Loucy (cell line): Measurements from ENCODE around the gene FES.
"Not testable (repeated sequence)": the region's sequence is repeated elsewhere in the genome, so short reads cannot be mapped to it uniquely, and the experiment has no call there.

Experiments used
- H2AFZ ChIP-seq: fragments of 200-600 bp; sonication (generic); 2 replicates; pipeline ENCODE4 v1.6.0; 2016; ENCODE audit warnings: antibody characterized with exemption, mild to moderate bottlenecking, low read length, moderate library complexity
- H3F3A ChIP-seq: fragments of 200-600 bp; 2 replicates; pipeline ENCODE4 v1.6.0; 2016; ENCODE audit warnings: antibody characterized with exemption, low read depth, mild to moderate bottlenecking
- H3K27me3 ChIP-seq: fragments of 200-600 bp; sonication (generic); 2 replicates; pipeline ENCODE4 v1.6.1; 2014; ENCODE audit warnings: low read length, mild to moderate bottlenecking; ENCODE audit not compliant: insufficient read depth, poor library complexity, severe bottlenecking
- H3K36me3 ChIP-seq: fragments of 200-600 bp; sonication (generic); 2 replicates; pipeline ENCODE4 v1.6.1; 2016; ENCODE audit warnings: low read length; ENCODE audit not compliant: insufficient read depth
- H3K4me1 ChIP-seq: fragments of 200-600 bp; sonication (generic); 2 replicates; pipeline ENCODE4 v1.5.1; 2014; ENCODE audit warnings: low read length, mild to moderate bottlenecking; ENCODE audit not compliant: insufficient read depth, poor library complexity, severe bottlenecking
- H3K4me2 ChIP-seq: fragments of 200-600 bp; sonication (generic); 2 replicates; pipeline ENCODE4 v1.6.0; 2014; ENCODE audit warnings: antibody characterized with exemption, low read length, low read depth, mild to moderate bottlenecking; ENCODE audit not compliant: poor library complexity, severe bottlenecking
- H3K4me3 ChIP-seq: fragments of 200-600 bp; sonication (generic); 2 replicates; pipeline ENCODE4 v1.5.1; 2014; ENCODE audit warnings: low read length, mild to moderate bottlenecking, mixed read lengths; ENCODE audit not compliant: poor library complexity, severe bottlenecking
- H3K79me2 ChIP-seq: fragments of 200-600 bp; sonication (generic); 2 replicates; pipeline ENCODE4 v1.6.1; 2014; ENCODE audit warnings: low read length; ENCODE audit not compliant: insufficient read depth
- H3K9ac ChIP-seq: fragments of 200-600 bp; sonication (generic); 2 replicates; pipeline ENCODE4 v1.6.0; 2014; ENCODE audit warnings: mild to moderate bottlenecking, low read depth, low read length, moderate library complexity; ENCODE audit not compliant: poor library complexity, severe bottlenecking
- H3K9me2 ChIP-seq: fragments of 200-600 bp; sonication (generic); replicated peaks from 2 replicates; pipeline ENCODE4 v1.6.1; 2016; ENCODE audit warnings: low read depth, low read length, mixed read lengths
- H3K9me3 ChIP-seq: fragments of 200-600 bp; sonication (generic); 2 replicates; pipeline ENCODE4 v1.6.1; 2014; ENCODE audit warnings: mild to moderate bottlenecking, antibody characterized with exemption, low read length, low read depth; ENCODE audit not compliant: insufficient read depth
- H4K20me1 ChIP-seq: fragments of 200-600 bp; sonication (generic); 2 replicates; pipeline ENCODE4 v1.6.0; 2014; ENCODE audit warnings: antibody characterized with exemption, low read length, mild to moderate bottlenecking; ENCODE audit not compliant: insufficient read depth, poor library complexity, severe bottlenecking
- CTCF ChIP-seq: fragments of 200-600 bp; sonication (generic); conservative IDR thresholded peaks from 2 replicates; pipeline ENCODE4 v1.5.1; 2014; ENCODE audit warnings: mild to moderate bottlenecking, antibody characterized with exemption, low read length
- EZH2phosphoT487 ChIP-seq: fragments of 200-600 bp; IDR thresholded peaks from 2 replicates; pipeline ENCODE4 v1.6.1; 2018; ENCODE audit warnings: antibody characterized with exemption, mild to moderate bottlenecking, moderate library complexity, borderline replicate concordance

FES gene

GRCh38 chr15:90873488-90873997, 10.8 kb upstream of the FES start:
- peaks cover 55% of the 10 kb centered on the region for H3K79me2 ChIP-seq
- peak overlapping the region; percentile 78 for H3K4me2 ChIP-seq
- H3K4me1 ChIP-seq, result peaks cover 50% of the 10 kb centered on the region
- H3K36me3 ChIP-seq, result peaks cover 21% of the 10 kb centered on the region; the same call in 1 of the 2 replicates
- H3K9me3 ChIP-seq, result no peaks in the 10 kb centered on the region
- H3K9ac ChIP-seq, result peak overlapping the region; percentile 78
- TF ChIP-seq CTCF, result no peak
- no peak for TF ChIP-seq EZH2phosphoT487
- peaks cover 14% of the 10 kb centered on the region; the same call in 1 of the 2 replicates for H3F3A ChIP-seq
- peak overlapping the region; percentile 80 for H3K4me3 ChIP-seq
- H3K9me2 ChIP-seq, result no peaks in the 10 kb centered on the region
- H2AFZ ChIP-seq, result no peak overlapping the region
- H4K20me1 ChIP-seq, result peaks cover 10% of the 10 kb centered on the region
- H3K27me3 ChIP-seq, result no peaks in the 10 kb centered on the region

GRCh38 chr15:90873998-90874605, 10.2 kb upstream of the FES start:
- TF ChIP-seq CTCF, result no peak
- H3K9me3 ChIP-seq, result no peaks in the 10 kb centered on the region
- peaks cover 55% of the 10 kb centered on the region for H3K79me2 ChIP-seq
- H4K20me1 ChIP-seq, result peaks cover 10% of the 10 kb centered on the region
- no peak overlapping the region for H2AFZ ChIP-seq
- peak overlapping the region; percentile 78 for H3K4me2 ChIP-seq
- peaks cover 27% of the 10 kb centered on the region; the same call in 1 of the 2 replicates for H3K36me3 ChIP-seq
- H3K9me2 ChIP-seq, result no peaks in the 10 kb centered on the region
- no peaks in the 10 kb centered on the region for H3K27me3 ChIP-seq
- H3K4me3 ChIP-seq, result peak overlapping the region; percentile 80
- peaks cover 12% of the 10 kb centered on the region; the same call in 1 of the 2 replicates for H3F3A ChIP-seq
- H3K9ac ChIP-seq, result peak overlapping the region; percentile 78
- peaks cover 44% of the 10 kb centered on the region for H3K4me1 ChIP-seq

GRCh38 chr15:90874986-90875385, 9.3 kb upstream of the FES start:
- H3K27me3 ChIP-seq, H3K9me3 ChIP-seq, H3K9ac ChIP-seq, H4K20me1 ChIP-seq, H3F3A ChIP-seq, H3K9me2 ChIP-seq, H2AFZ ChIP-seq, H3K4me3 ChIP-seq: not testable (repeated sequence)
- peaks cover 36% of the 10 kb centered on the region for H3K4me1 ChIP-seq
- peaks cover 55% of the 10 kb centered on the region for H3K79me2 ChIP-seq
- peak overlapping the region; percentile 78 for H3K4me2 ChIP-seq
- peaks cover 35% of the 10 kb centered on the region; the same call in 1 of the 2 replicates for H3K36me3 ChIP-seq

- no peak overlapping the region for H3K4me3 ChIP-seq
- no peaks in the 10 kb centered on the region for H3K9me2 ChIP-seq
- TF ChIP-seq EZH2phosphoT487, result no peak
- TF ChIP-seq CTCF, result no peak
- no peaks in the 10 kb centered on the region for H3K27me3 ChIP-seq
- peaks cover 10% of the 10 kb centered on the region for H4K20me1 ChIP-seq
- no peak overlapping the region for H3K4me2 ChIP-seq
- no peak overlapping the region for H2AFZ ChIP-seq
- H3K79me2 ChIP-seq, result peaks cover 49% of the 10 kb centered on the region
- H3K9me3 ChIP-seq, result no peaks in the 10 kb centered on the region
- peaks cover 41% of the 10 kb centered on the region; the same call in 1 of the 2 replicates for H3K36me3 ChIP-seq
- no peaks in the 10 kb centered on the region; the same call in 1 of the 2 replicates for H3F3A ChIP-seq
- no peak overlapping the region for H3K9ac ChIP-seq
- peaks cover 30% of the 10 kb centered on the region for H3K4me1 ChIP-seq
These were observed 8.7 kb upstream of the FES start for GRCh38 chr15:90875549-90875981.
